ENCODE measurements around the gene PAPLN. TPM values are rescaled to one million over a fixed set of nuclear protein-coding genes. Genes with fewer than 3 reads are reported as not detected.

Gene PAPLN
- total and polyA plus RNA-seq, 2 of the 8 experiments (the other 6 are each of a cell fraction or from before 2014, with no cell fraction given), result 14.8 to 25.6 TPM

DNA sequence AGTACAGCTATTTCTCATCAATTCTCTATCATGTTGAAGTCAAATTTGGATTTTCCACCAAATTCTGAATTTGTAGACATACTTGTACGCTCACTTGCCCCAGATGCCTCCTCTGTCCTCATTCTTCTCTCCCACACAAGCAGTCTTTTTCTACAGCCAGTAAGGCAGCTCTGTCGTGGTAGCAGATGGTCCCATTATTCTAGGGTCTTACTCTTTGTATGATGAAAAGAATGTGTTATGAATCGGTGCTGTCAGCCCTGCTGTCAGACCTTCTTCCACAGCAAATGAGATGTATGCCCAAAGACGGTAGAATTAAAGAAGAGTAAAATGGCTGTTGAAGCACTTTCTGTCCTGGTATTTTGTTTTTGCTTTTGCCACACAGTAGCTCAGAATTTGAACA is 17.2 kb upstream of the PAPLN start:
- Histone ChIP-seq H3K4ac (replicated peaks; ENCODE audit: insufficient read length, low read depth, low read length) (no peak overlapping the region), H3K56ac (replicated peaks; ENCODE audit: insufficient read length, low read depth, low read length) (no peak overlapping the region), H3K27ac (ENCODE audit: low read depth, low read length) (no peak overlapping the region), H3K79me1 (ENCODE audit: low read depth, low read length) (no peaks in the 10 kb centered on the region), H3K9ac (replicated peaks in 1 of 4; ENCODE audit: extremely low read depth in 1 of 4, low read depth in 3 of 4, low read length in 3 of 4) (no peak overlapping the region), H2BK12ac (ENCODE audit: low read depth, low read length) (no peak overlapping the region), H2BK15ac (ENCODE audit: low read length) (no peak overlapping the region), H3K18ac (ENCODE audit: extremely low read depth, low read length) (no peak overlapping the region), H2AK5ac (ENCODE audit: low read depth, low read length) (no peak overlapping the region), H4K8ac (ENCODE audit: extremely low read depth, insufficient read depth, low read length) (no peak overlapping the region), H3K4me3 (ENCODE audit: extremely low read depth in 1 of 4, insufficient read depth in 2 of 4, low read depth in 3 of 4, low read length in 4 of 4) (no peak overlapping the region), H2BK20ac (ENCODE audit: low read length) (no peak overlapping the region), H3K23me2 (ENCODE audit: low read depth, low read length) (no peaks in the 10 kb centered on the region), H3K27me3 (replicated peaks in 1 of 4; ENCODE audit: control insufficient read depth in 3 of 4, extremely low read depth in 1 of 4, insufficient read depth in 3 of 4, low read length in 3 of 4) (no peaks in the 10 kb centered on the region), H4K5ac (ENCODE audit: insufficient read length, low read depth, low read length) (no peak overlapping the region), H3K23ac (ENCODE audit: insufficient read length) (no peak overlapping the region), H2BK5ac (ENCODE audit: low read depth, low read length) (no peak overlapping the region), H3K9me3 (ENCODE audit: insufficient read depth in 2 of 2, low read depth in 1 of 2, low read length in 1 of 2) (no peaks in the 10 kb centered on the region), H4K91ac (replicated peaks; ENCODE audit: insufficient read length, low read length) (no peak overlapping the region), H3K36me3 (ENCODE audit: control insufficient read depth in 2 of 4, insufficient read depth in 4 of 4, low read length in 3 of 4) (peaks cover 6 to 28% (median 15%) of the 10 kb centered on the region in 4 experiments; a peak in 7 of 8 replicates), H3K4me1 (replicated peaks in 1 of 4; ENCODE audit: control insufficient read depth in 3 of 4, insufficient read depth in 4 of 4, low read length in 3 of 4) (peaks cover 0 to 8% (median 2%) of the 10 kb centered on the region in 4 experiments; a peak in 2 of 7 replicates), H4K20me1 (replicated peaks in 1 of 2; ENCODE audit: control insufficient read depth in 1 of 2, insufficient read depth in 2 of 2, low read length in 2 of 2) (peaks cover 1 to 4% of the 10 kb centered on the region in 2 experiments), H2BK120ac (replicated peaks; ENCODE audit: low read depth, low read length) (no peak overlapping the region), H2AFZ (ENCODE audit: low read length) (no peak overlapping the region), H3K14ac (ENCODE audit: insufficient read length) (no peak overlapping the region), H3K4me2 (ENCODE audit: insufficient read depth in 1 of 2, low read depth in 2 of 2, low read length in 2 of 2) (no peak overlapping the region), H3K79me2 (ENCODE audit: control insufficient read depth in 1 of 2, insufficient read depth in 2 of 2, low read length in 2 of 2) (no peaks in the 10 kb centered on the region)
- DNase-seq (ENCODE audit: low read depth in 1 of 2, low spot score in 2 of 2) (no peak), FAIRE-seq (no peak)
- POLR2A ChIA-PET (ENCODE audit: partially characterized antibody), result interaction anchor here (2.6 kb wide), 1 partner anchor 22 kb away, joined by 7 read pairs; no protein-coding TSS in a partner anchor
- CTCF ChIA-PET (ENCODE audit: partially characterized antibody), result interaction anchor here (0.6 to 4.2 kb wide), 8 partner anchors 9 to 1391 kb away, joined by 3 to 17 read pairs (median 4); no protein-coding TSS in a partner anchor
- TF ChIP-seq RBBP5 (IDR thresholded peaks at IDR 0.05; ENCODE audit: borderline replicate concordance, low read depth, low read length) (no peak), HDAC2 (IDR thresholded peaks at IDR 0.05; ENCODE audit: borderline replicate concordance in 1 of 2, low read depth in 2 of 2, low read length in 2 of 2) (no peak), SIRT6 (IDR thresholded peaks at IDR 0.05; ENCODE audit: low read length) (no peak), SRF (IDR thresholded peaks at IDR 0.05; ENCODE audit: low read depth, low read length) (no peak)
- 92% methylated on average over 4 of the region's 4 CpGs; no CpG with 5 or more reads in 1 of the 2 experiments for WGBS, 2 experiments (ENCODE audit: extremely low coverage in 1 of 2, insufficient coverage in 1 of 2, insufficient read length in 1 of 2, insufficient replicate concordance in 2 of 2, low coverage in 1 of 2, low lambda C conversion rate in 2 of 2, missing lambda C conversion rate in 1 of 2)

Measured in H1 (cell line).